KOPT-K1 (cell line): ENCODE measurements around the gene BBX.
"Not testable (repeated sequence)": the region's sequence is repeated elsewhere in the genome, so short reads cannot be mapped to it uniquely, and the experiment has no call there.

Experiments
- H3K27ac ChIP-seq: fragments of 200-600 bp; sonication (generic); 2 replicates; pipeline ENCODE4 v1.5.1; 2016; ENCODE audit warnings: antibody characterized with exemption, mild to moderate bottlenecking, low read depth, low read length; ENCODE audit not compliant: poor library complexity, severe bottlenecking
- H3K36me3 ChIP-seq: fragments of 200-600 bp; sonication (generic); 2 replicates; pipeline ENCODE4 v1.5.1; 2017; ENCODE audit warnings: antibody characterized with exemption, mild to moderate bottlenecking, low read length, moderate library complexity; ENCODE audit not compliant: insufficient read depth
- H3K9me3 ChIP-seq: fragments of 200-600 bp; sonication (generic); 2 replicates; pipeline ENCODE4 v1.5.1; 2017; ENCODE audit warnings: antibody characterized with exemption, low read length, mild to moderate bottlenecking; ENCODE audit not compliant: insufficient read depth, poor library complexity, severe bottlenecking

BBX gene

GRCh38 chr3:107835001-107835400 lies 312.2 kb downstream of the BBX start:
- H3K36me3 ChIP-seq, H3K9me3 ChIP-seq, H3K27ac ChIP-seq: not testable (repeated sequence)

- no peak overlapping the region for H3K27ac ChIP-seq
- H3K36me3 ChIP-seq, result no peaks in the 10 kb centered on the region
- H3K9me3 ChIP-seq, result no peaks in the 10 kb centered on the region
Measured at GRCh38 chr3:107837895-107838612, 315.3 kb downstream of the BBX start.

- Histone ChIP-seq H3K36me3 (no peaks in the 10 kb centered on the region), H3K9me3 (no peaks in the 10 kb centered on the region), H3K27ac (no peak overlapping the region)
Measured at GRCh38 chr3:107841831-107842230, 319.1 kb downstream of the BBX start.

- no peaks in the 10 kb centered on the region for H3K36me3 ChIP-seq
- no peaks in the 10 kb centered on the region for H3K9me3 ChIP-seq
- H3K27ac ChIP-seq, result no peak overlapping the region
Measured at GRCh38 chr3:107842940-107843339, 320.2 kb downstream of the BBX start.

GRCh38 chr3:107845380-107846278 lies 322.9 kb downstream of the BBX start:
- Histone ChIP-seq H3K9me3 (no peaks in the 10 kb centered on the region), H3K27ac (no peak overlapping the region), H3K36me3 (no peaks in the 10 kb centered on the region)

- H3K36me3 ChIP-seq, result no peaks in the 10 kb centered on the region
- H3K9me3 ChIP-seq, result no peaks in the 10 kb centered on the region
- H3K27ac ChIP-seq, result no peak overlapping the region
Measured at GRCh38 chr3:107846279-107846852, 323.6 kb downstream of the BBX start.

GRCh38 chr3:107847791-107848190 lies 325.0 kb downstream of the BBX start:
- no peak overlapping the region for H3K27ac ChIP-seq
- H3K9me3 ChIP-seq, result no peaks in the 10 kb centered on the region
- no peaks in the 10 kb centered on the region for H3K36me3 ChIP-seq

- H3K36me3 ChIP-seq, result no peaks in the 10 kb centered on the region
- no peak overlapping the region for H3K27ac ChIP-seq
- no peaks in the 10 kb centered on the region for H3K9me3 ChIP-seq
Measured at GRCh38 chr3:107848351-107848915, 325.7 kb downstream of the BBX start.

- H3K27ac ChIP-seq, result no peak overlapping the region
- H3K36me3 ChIP-seq, result no peaks in the 10 kb centered on the region
- no peaks in the 10 kb centered on the region for H3K9me3 ChIP-seq
Measured at GRCh38 chr3:107850681-107851080, 327.9 kb downstream of the BBX start.

- H3K36me3 ChIP-seq, result no peaks in the 10 kb centered on the region
- H3K27ac ChIP-seq, result no peak overlapping the region
- no peaks in the 10 kb centered on the region for H3K9me3 ChIP-seq
Measured at GRCh38 chr3:107853821-107854220, 331.1 kb downstream of the BBX start.

GRCh38 chr3:107854733-107855132 lies 332.0 kb downstream of the BBX start:
- Histone ChIP-seq H3K36me3 (no peaks in the 10 kb centered on the region), H3K27ac (no peak overlapping the region), H3K9me3 (no peaks in the 10 kb centered on the region)

- no peaks in the 10 kb centered on the region for H3K36me3 ChIP-seq
- H3K9me3 ChIP-seq, result no peaks in the 10 kb centered on the region
- H3K27ac ChIP-seq, result no peak overlapping the region
Measured at GRCh38 chr3:107855710-107856109, 332.9 kb downstream of the BBX start.

- Histone ChIP-seq H3K9me3 (no peaks in the 10 kb centered on the region), H3K36me3 (no peaks in the 10 kb centered on the region), H3K27ac (no peak overlapping the region)
Measured at GRCh38 chr3:107857854-107858253, 335.1 kb downstream of the BBX start.

GRCh38 chr3:107858876-107859275 lies 336.1 kb downstream of the BBX start:
- no peaks in the 10 kb centered on the region for H3K9me3 ChIP-seq
- H3K27ac ChIP-seq, result no peak overlapping the region
- no peaks in the 10 kb centered on the region for H3K36me3 ChIP-seq
